Measurements from ENCODE around the gene NR2F6.
A peak's percentile ranks its signal among the peaks of the same experiment; 100 is the strongest.
"Not testable (repeated sequence)": the region's sequence is repeated elsewhere in the genome, so short reads cannot be mapped to it uniquely, and the experiment has no call there.

The NR2F6 gene

GRCh38 chr19:17245535-17245984, at the start of gene NR2F6:
TSS of gene NR2F6 (minus strand) at chr19:17245919. CDS start at chr19:17245220, 699 bp downstream.
- no peak for DNase-seq (ENCODE audit: low read depth)

- DNase-seq (ENCODE audit: low read depth): peak; percentile 55
These were observed 48.6 kb upstream of the NR2F6 start for GRCh38 chr19:17294051-17294891.

DNA sequence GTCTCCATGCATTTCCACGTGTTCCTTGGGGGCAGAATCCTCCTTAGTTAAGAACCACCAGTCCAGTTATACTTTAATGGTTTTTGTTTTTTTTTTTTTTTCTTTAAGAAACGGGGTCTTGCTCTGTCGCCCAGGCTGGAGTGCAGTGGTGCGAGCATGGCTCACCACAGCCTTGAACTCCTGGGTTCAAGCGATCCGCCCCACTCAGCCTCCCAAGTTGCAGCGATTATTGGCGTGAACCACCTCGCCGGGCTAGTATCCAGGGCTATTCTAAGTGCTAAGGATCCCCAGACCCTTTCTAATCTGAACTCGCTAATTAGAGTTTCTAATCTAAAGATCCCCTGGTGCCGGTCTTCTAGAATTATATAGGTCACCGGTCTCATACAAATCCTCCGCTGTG, 47.9 kb upstream of the NR2F6 start:
- DNase-seq (ENCODE audit: low read depth): no peak

DNA sequence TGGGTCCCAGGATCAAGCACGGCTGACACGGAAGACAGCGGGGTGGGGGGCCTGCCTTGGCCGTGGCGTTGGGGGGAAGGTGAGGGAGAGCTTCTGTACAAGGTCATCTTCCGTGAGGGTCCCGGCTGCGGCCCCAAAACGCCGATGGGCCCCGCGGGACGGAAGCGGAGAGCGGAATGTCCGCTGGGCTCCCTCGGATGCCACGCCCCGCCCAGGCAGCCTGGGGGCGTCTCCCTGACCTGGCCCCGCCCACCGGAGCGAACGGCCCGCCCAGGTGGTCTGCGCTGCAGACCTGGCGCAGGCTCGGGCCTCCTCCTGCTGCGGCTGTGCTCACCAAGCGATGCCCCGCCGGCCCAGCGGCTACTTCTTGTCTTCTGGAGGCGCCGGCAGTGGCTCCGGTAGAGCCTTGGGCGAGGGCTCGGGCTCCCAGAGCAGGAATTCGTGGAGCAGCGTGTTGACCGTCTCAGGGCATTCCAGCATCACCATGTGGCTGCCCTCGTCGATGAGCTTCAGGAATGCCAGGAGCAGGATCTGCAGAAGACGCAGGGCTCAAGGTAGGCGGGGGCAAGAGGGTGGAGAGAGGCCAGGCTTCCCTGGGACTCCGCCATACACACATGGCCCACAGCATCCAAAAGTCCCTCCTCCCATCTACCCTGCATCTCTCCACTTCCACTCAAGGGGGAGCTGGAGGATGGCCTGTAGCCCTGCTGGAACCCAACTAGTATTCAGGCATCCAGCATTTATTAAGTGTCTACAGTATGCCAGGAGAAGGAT, 46.8 kb upstream of the NR2F6 start:
- peak; percentile 67 for DNase-seq (ENCODE audit: low read depth)

DNA sequence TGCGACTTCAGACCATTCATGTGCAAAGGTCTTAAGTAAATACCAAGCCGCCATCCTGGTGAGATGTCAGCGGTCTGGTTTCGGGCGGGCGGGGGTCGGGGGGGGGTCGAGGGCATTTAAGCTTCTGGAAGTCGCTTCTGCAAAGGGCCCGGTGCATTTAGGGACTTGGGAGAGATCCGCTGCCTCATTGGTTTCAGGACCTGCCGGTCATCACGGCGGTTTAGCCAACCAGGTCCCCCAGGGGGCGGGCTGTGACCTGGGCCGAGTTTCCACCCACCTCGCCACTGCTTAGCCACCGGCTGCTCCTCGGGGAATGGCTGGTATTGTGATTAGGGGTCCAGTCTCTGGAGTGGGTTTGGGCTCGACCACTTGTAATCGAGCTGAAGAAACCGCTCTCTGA, 43.8 kb upstream of the NR2F6 start:
- DNase-seq (ENCODE audit: low read depth): peak; percentile 43

GRCh38 chr19:17286752-17287151, 41.0 kb upstream of the NR2F6 start:
- DNase-seq (ENCODE audit: low read depth): no peak

- no peak for DNase-seq (ENCODE audit: low read depth)
These were observed 40.5 kb upstream of the NR2F6 start for GRCh38 chr19:17286263-17286662.

GRCh38 chr19:17285415-17286135, 39.9 kb upstream of the NR2F6 start:
- DNase-seq (ENCODE audit: low read depth): no peak

GRCh38 chr19:17283504-17283996, 37.8 kb upstream of the NR2F6 start:
- no peak for DNase-seq (ENCODE audit: low read depth)

DNA sequence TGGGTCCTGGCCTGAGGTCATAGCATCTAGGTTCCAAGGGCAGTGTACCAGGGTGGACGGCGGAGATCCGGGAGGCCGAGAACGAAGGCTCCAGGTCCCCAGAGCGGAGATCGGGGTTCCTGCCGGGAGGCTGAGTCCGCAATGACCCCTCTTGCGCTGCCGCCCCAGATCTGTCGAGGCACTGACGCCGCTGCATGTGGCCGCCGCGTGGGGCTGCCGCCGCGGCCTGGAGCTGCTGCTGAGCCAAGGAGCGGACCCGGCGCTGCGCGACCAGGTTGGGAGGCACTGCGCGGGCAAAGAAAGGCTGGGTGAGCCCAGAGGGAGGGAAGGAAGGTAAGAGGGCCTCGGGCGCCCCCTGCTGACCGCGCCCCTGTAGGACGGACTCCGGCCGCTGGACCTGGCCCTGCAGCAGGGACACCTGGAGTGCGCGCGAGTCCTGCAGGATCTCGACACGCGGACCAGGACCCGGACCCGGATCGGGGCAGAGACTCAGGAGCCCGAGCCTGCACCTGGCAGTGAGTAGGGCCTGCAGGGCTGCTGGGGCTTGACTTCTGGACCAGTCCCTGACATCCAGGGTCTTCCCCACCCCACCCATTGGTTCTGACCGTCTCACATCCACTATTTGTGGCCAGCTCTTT, 36.9 kb upstream of the NR2F6 start:
- DNase-seq (ENCODE audit: low read depth): peak; percentile 59

GRCh38 chr19:17281391-17282304, 35.9 kb upstream of the NR2F6 start, which contains the start of gene ANKLE1:
TSS of gene ANKLE1 (plus strand) at chr19:17281901. CDS start at chr19:17281921, 20 bp downstream.
- peak; percentile 31 for DNase-seq (ENCODE audit: low read depth)

- no peak for DNase-seq (ENCODE audit: low read depth)
These were observed 33.7 kb upstream of the NR2F6 start for GRCh38 chr19:17279436-17279835.

GRCh38 chr19:17275441-17276175, 29.9 kb upstream of the NR2F6 start:
- no peak for DNase-seq (ENCODE audit: low read depth)

GRCh38 chr19:17274892-17275291, 29.2 kb upstream of the NR2F6 start:
- not testable (repeated sequence) for DNase-seq (ENCODE audit: low read depth)

DNA sequence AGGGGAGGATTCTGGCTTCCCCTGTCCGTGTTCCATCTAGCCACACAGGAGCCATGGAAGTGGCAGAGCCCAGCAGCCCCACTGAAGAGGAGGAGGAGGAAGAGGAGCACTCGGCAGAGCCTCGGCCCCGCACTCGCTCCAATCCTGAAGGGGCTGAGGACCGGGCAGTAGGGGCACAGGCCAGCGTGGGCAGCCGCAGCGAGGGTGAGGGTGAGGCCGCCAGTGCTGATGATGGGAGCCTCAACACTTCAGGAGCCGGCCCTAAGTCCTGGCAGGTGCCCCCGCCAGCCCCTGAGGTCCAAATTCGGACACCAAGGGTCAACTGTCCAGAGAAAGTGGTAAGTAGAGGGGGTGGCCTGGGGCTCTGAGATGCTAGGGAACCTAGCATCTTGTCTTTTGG, 23.0 kb upstream of the NR2F6 start:
- DNase-seq (ENCODE audit: low read depth): no peak

DNA sequence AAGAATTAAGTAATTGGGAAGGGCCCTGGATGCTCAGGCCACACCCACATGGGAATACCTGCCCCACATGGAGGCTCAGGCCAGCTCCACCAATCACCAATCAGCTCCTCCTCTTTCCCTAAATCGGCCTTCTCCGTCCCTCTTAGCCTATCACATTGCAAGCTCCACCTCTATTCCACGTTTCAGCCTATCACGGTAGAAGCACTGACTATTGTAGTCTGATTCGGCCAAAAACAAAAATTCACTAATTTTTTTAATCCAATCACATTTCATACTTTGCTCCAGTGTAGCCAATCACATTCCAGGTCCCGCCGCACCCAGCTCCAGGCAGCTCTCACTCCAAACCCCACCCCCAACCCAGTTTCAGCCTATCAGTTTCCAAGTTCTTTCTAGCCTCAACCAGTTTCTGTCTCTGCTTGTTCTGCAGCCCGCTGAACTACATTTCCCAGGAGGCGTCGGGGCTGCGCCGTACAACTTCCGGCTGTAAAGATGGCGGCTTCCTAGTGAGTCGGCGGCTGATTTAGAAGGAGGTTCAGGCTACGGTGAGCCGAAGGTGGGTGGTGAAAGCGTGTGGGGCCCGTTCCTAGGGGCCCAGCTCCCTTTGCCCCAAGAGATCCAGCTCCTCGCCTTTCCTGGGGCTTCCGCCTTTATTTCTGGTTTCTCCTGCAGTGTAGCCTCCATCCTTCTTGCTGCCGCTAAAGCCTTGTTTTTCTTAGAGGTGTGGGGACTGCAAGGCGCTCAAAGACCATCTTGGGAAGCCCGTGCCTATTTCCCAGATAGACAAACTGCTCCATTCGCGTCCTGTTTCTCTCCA, 21.5 kb upstream of the NR2F6 start, which contains the start of gene BABAM1:
Gene BABAM1 (plus strand): TSS at position 469 of the 814 bp plus-strand sequence. CDS start 1,364 bp downstream, outside the sequence.
- DNase-seq (ENCODE audit: low read depth): peak; percentile 85

DNA sequence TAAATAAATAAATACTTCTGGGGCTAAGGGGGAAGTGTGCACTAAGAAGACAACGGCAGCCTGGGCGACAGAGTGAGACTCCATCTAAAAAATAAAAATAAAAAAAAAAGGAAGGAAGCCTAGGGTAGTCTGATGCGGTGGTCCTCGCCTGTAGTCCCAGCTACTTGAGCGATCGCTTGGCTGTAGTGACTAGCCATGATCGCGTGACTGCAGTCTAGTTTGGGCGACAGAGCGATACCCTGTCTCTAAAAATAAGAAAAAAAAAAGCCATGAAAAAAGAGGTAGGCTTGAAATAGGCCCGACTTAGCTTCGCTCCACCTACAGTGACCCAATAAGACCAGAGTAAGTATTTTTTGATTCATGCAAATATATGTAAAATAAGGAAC, 20.9 kb upstream of the NR2F6 start:
- DNase-seq (ENCODE audit: low read depth): no peak

- DNase-seq (ENCODE audit: low read depth): no peak
These were observed 20.3 kb upstream of the NR2F6 start for GRCh38 chr19:17266026-17266425.

DNA sequence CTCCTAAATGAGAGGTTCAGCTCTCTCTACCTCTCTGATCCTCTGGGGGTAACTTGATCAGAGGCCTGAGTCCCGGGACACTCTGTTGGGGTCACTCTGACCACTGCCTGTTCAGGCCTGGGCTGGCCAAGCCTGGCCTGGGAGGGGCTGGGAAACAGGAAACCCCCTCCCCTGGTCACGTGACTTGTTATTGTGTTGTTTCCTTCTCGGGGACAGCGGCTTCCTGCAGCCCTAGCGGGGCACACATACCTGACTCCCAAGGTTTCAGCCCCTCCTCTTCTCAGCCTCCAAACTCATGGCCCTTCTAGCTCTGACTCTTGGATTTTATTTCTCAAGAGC, 18.9 kb upstream of the NR2F6 start, which contains the start of gene USHBP1:
Gene USHBP1 (minus strand): TSS at position 105 of the 339 bp plus-strand sequence. CDS start 446 bp downstream, outside the sequence.
- DNase-seq (ENCODE audit: low read depth): no peak

All from stimulated activated CD8-positive, alpha-beta memory T cell treated with anti-CD3 and anti-CD28 coated beads, Interleukin-7, amount 100 ng/mL, for 24 hours (primary cell).